Loucy (cell line): ENCODE results near the gene GCNT2.

ENCODE experiments used
- H2AFZ ChIP-seq: fragments of 200-600 bp; sonication (generic); 2 replicates; pipeline ENCODE4 v1.6.0; 2016; ENCODE audit warnings: antibody characterized with exemption, mild to moderate bottlenecking, low read length, moderate library complexity
- H3F3A ChIP-seq: fragments of 200-600 bp; 2 replicates; pipeline ENCODE4 v1.6.0; 2016; ENCODE audit warnings: antibody characterized with exemption, low read depth, mild to moderate bottlenecking
- H3K27me3 ChIP-seq: fragments of 200-600 bp; sonication (generic); 2 replicates; pipeline ENCODE4 v1.6.1; 2014; ENCODE audit warnings: low read length, mild to moderate bottlenecking; ENCODE audit not compliant: insufficient read depth, poor library complexity, severe bottlenecking
- H3K36me3 ChIP-seq: fragments of 200-600 bp; sonication (generic); 2 replicates; pipeline ENCODE4 v1.6.1; 2016; ENCODE audit warnings: low read length; ENCODE audit not compliant: insufficient read depth
- H3K4me1 ChIP-seq: fragments of 200-600 bp; sonication (generic); 2 replicates; pipeline ENCODE4 v1.5.1; 2014; ENCODE audit warnings: low read length, mild to moderate bottlenecking; ENCODE audit not compliant: insufficient read depth, poor library complexity, severe bottlenecking
- H3K4me2 ChIP-seq: fragments of 200-600 bp; sonication (generic); 2 replicates; pipeline ENCODE4 v1.6.0; 2014; ENCODE audit warnings: antibody characterized with exemption, low read length, low read depth, mild to moderate bottlenecking; ENCODE audit not compliant: poor library complexity, severe bottlenecking
- H3K4me3 ChIP-seq: fragments of 200-600 bp; sonication (generic); 2 replicates; pipeline ENCODE4 v1.5.1; 2014; ENCODE audit warnings: low read length, mild to moderate bottlenecking, mixed read lengths; ENCODE audit not compliant: poor library complexity, severe bottlenecking
- H3K79me2 ChIP-seq: fragments of 200-600 bp; sonication (generic); 2 replicates; pipeline ENCODE4 v1.6.1; 2014; ENCODE audit warnings: low read length; ENCODE audit not compliant: insufficient read depth
- H3K9ac ChIP-seq: fragments of 200-600 bp; sonication (generic); 2 replicates; pipeline ENCODE4 v1.6.0; 2014; ENCODE audit warnings: mild to moderate bottlenecking, low read depth, low read length, moderate library complexity; ENCODE audit not compliant: poor library complexity, severe bottlenecking
- H3K9me2 ChIP-seq: fragments of 200-600 bp; sonication (generic); replicated peaks from 2 replicates; pipeline ENCODE4 v1.6.1; 2016; ENCODE audit warnings: low read depth, low read length, mixed read lengths
- H3K9me3 ChIP-seq: fragments of 200-600 bp; sonication (generic); 2 replicates; pipeline ENCODE4 v1.6.1; 2014; ENCODE audit warnings: mild to moderate bottlenecking, antibody characterized with exemption, low read length, low read depth; ENCODE audit not compliant: insufficient read depth
- H4K20me1 ChIP-seq: fragments of 200-600 bp; sonication (generic); 2 replicates; pipeline ENCODE4 v1.6.0; 2014; ENCODE audit warnings: antibody characterized with exemption, low read length, mild to moderate bottlenecking; ENCODE audit not compliant: insufficient read depth, poor library complexity, severe bottlenecking
- EZH2phosphoT487 ChIP-seq: fragments of 200-600 bp; IDR thresholded peaks from 2 replicates; pipeline ENCODE4 v1.6.1; 2018; ENCODE audit warnings: antibody characterized with exemption, mild to moderate bottlenecking, moderate library complexity, borderline replicate concordance
- TF ChIP-seq, protein P1 (sequence below): fragments of 200-600 bp; sonication (generic); conservative IDR thresholded peaks from 2 replicates; pipeline ENCODE4 v1.5.1; 2014; ENCODE audit warnings: mild to moderate bottlenecking, antibody characterized with exemption, low read length

The GCNT2 gene

DNA sequence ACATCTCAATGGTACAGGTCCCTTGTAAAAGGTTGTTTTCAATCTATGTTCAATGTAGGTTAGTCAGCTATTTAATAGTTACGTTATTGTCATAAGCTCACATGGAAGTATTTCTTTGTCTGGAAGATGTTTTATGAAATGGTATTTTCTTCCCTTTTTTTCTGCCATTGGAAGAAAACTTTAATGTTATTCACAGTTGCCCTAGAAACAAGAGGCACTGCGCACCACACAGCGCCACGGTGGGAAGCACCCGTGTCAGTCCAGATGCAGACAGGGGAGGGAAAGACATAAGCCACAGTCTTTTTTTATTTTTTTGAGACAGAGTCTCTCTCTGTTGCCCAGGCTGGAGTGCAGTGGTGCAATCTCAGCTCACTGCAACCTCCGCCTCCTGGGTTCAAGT lies 82.1 kb downstream of the GCNT2 start:
- Histone ChIP-seq H3K4me2 (no peak overlapping the region), H3K4me1 (no peaks in the 10 kb centered on the region), H3F3A (no peaks in the 10 kb centered on the region), H3K9me2 (no peaks in the 10 kb centered on the region), H4K20me1 (no peaks in the 10 kb centered on the region), H3K27me3 (no peaks in the 10 kb centered on the region), H3K79me2 (no peaks in the 10 kb centered on the region), H3K36me3 (no peaks in the 10 kb centered on the region), H3K9ac (no peak overlapping the region), H2AFZ (no peak overlapping the region), H3K4me3 (no peak overlapping the region), H3K9me3 (no peaks in the 10 kb centered on the region)
- TF ChIP-seq, protein P1, sequence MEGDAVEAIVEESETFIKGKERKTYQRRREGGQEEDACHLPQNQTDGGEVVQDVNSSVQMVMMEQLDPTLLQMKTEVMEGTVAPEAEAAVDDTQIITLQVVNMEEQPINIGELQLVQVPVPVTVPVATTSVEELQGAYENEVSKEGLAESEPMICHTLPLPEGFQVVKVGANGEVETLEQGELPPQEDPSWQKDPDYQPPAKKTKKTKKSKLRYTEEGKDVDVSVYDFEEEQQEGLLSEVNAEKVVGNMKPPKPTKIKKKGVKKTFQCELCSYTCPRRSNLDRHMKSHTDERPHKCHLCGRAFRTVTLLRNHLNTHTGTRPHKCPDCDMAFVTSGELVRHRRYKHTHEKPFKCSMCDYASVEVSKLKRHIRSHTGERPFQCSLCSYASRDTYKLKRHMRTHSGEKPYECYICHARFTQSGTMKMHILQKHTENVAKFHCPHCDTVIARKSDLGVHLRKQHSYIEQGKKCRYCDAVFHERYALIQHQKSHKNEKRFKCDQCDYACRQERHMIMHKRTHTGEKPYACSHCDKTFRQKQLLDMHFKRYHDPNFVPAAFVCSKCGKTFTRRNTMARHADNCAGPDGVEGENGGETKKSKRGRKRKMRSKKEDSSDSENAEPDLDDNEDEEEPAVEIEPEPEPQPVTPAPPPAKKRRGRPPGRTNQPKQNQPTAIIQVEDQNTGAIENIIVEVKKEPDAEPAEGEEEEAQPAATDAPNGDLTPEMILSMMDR, result no peak
- no peak for TF ChIP-seq EZH2phosphoT487

DNA sequence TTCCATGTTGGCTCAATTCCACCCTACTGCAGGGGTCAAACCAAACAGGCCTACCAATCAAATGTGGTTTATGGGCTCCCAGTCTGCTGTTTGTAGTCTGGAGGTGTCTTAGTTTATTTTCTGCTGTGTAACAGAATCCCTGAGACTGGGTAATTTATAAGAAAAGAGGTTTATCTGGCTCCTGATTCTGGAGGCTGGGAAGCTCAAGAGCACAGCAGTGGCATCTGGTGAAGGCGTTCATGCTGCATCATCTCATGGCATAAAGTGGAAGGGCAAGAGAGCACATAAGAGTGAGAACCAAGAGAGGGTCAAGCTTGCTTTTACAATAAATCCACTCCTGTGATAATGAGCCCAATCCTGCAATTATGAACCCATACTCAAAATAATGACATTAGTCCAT lies 87.9 kb downstream of the GCNT2 start:
- Histone ChIP-seq H3K9ac (no peak overlapping the region), H2AFZ (no peak overlapping the region), H3F3A (no peaks in the 10 kb centered on the region), H3K9me3 (no peaks in the 10 kb centered on the region), H3K79me2 (no peaks in the 10 kb centered on the region), H3K4me1 (no peaks in the 10 kb centered on the region), H3K36me3 (no peaks in the 10 kb centered on the region), H3K4me2 (no peak overlapping the region), H4K20me1 (no peaks in the 10 kb centered on the region), H3K9me2 (no peaks in the 10 kb centered on the region), H3K4me3 (no peak overlapping the region), H3K27me3 (no peaks in the 10 kb centered on the region)
- TF ChIP-seq, protein P1, result no peak
- TF ChIP-seq EZH2phosphoT487, result no peak

DNA sequence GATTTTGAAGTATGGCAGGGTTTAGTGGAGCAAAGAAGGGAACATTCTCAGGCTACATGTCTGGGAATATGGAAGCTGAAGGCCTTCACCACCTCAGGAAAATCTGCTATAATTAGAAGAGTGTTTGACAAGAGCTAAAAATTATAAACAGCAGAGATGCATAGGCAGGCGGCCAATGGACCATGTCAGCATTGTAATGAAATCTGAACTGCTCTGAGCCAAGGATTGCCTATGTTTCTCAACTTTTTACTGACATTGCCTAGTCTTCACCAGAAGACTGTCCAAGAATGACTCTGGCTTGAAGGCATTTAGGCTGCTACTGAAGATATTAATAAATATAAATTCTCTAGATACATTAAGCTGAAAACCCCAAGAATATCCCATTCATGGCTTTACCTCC lies 89.1 kb downstream of the GCNT2 start:
- Histone ChIP-seq H3K9me2 (no peaks in the 10 kb centered on the region), H3K79me2 (no peaks in the 10 kb centered on the region), H3K9ac (no peak overlapping the region), H3K27me3 (no peaks in the 10 kb centered on the region), H2AFZ (no peak overlapping the region), H3K36me3 (no peaks in the 10 kb centered on the region), H3K4me3 (no peak overlapping the region), H3K9me3 (no peaks in the 10 kb centered on the region), H3F3A (no peaks in the 10 kb centered on the region), H3K4me1 (no peaks in the 10 kb centered on the region), H4K20me1 (no peaks in the 10 kb centered on the region), H3K4me2 (no peak overlapping the region)
- TF ChIP-seq, protein P1, result no peak
- no peak for TF ChIP-seq EZH2phosphoT487
